ENCODE results near the gene ANO4. TPM values are rescaled to one million over a fixed set of nuclear protein-coding genes. Genes with fewer than 3 reads are reported as not detected.

The ANO4 gene
- total and polyA plus RNA-seq, 8 donors = 2.0 to 6.9 (median 4.7) TPM; not detected in 1

GRCh38 chr12:101021911-101022388 is 227.4 kb downstream of the ANO4 start:
- Histone ChIP-seq H3K27ac (no peak overlapping the region), H3K4me3 (no peak overlapping the region), H3K9me3 (no peaks in the 10 kb centered on the region), H3K4me1 (no peaks in the 10 kb centered on the region), H3K27me3 (no peaks in the 10 kb centered on the region), H3K36me3 (no peaks in the 10 kb centered on the region)
- no peak for TF ChIP-seq CTCF (IDR thresholded peaks at IDR 0.05)
- intact Hi-C loops (cut with DNase I) = no loop called here
- DNase-seq (no peak), ATAC-seq (peak; percentile 72)

GRCh38 chr12:101027200-101027599 is 232.6 kb downstream of the ANO4 start:
- no peak for DNase-seq
- Histone ChIP-seq H3K9me3 (peaks cover 0 to 34% of the 10 kb centered on the region in 2 donors), H3K4me1 (no peaks in the 10 kb centered on the region), H3K27me3 (no peaks in the 10 kb centered on the region), H3K27ac (no peak overlapping the region), H3K4me3 (no peak overlapping the region), H3K36me3 (no peaks in the 10 kb centered on the region)
- TF ChIP-seq CTCF (IDR thresholded peaks at IDR 0.05) = no peak
- no peak for ATAC-seq
- intact Hi-C loops (cut with DNase I) = no loop called here

GRCh38 chr12:101027816-101028215 is 233.2 kb downstream of the ANO4 start:
- Histone ChIP-seq H3K4me3 (no peak overlapping the region), H3K4me1 (no peaks in the 10 kb centered on the region), H3K36me3 (no peaks in the 10 kb centered on the region), H3K27ac (no peak overlapping the region), H3K9me3 (peaks cover 0 to 34% of the 10 kb centered on the region in 2 donors), H3K27me3 (no peaks in the 10 kb centered on the region)
- DNase-seq = no peak
- ATAC-seq = no peak
- no peak for TF ChIP-seq CTCF (IDR thresholded peaks at IDR 0.05)
- intact Hi-C loops (cut with DNase I) = no loop called here

- no peaks in the 10 kb centered on the region for H3K27me3 ChIP-seq
- H3K9me3 ChIP-seq = peaks cover 0 to 4% of the 10 kb centered on the region in 2 donors
- no peaks in the 10 kb centered on the region for H3K4me1 ChIP-seq
- no peaks in the 10 kb centered on the region for H3K36me3 ChIP-seq
- H3K27ac ChIP-seq = no peak overlapping the region
- no peak overlapping the region for H3K4me3 ChIP-seq
- DNase-seq = no peak
- intact Hi-C loops (cut with DNase I) = no loop called here
- no peak for ATAC-seq
- no peak for TF ChIP-seq CTCF (IDR thresholded peaks at IDR 0.05)
Measured at GRCh38 chr12:101038289-101038871, 243.8 kb downstream of the ANO4 start.

- Histone ChIP-seq H3K27me3 (no peaks in the 10 kb centered on the region), H3K4me3 (no peak overlapping the region), H3K36me3 (no peaks in the 10 kb centered on the region), H3K9me3 (no peaks in the 10 kb centered on the region), H3K4me1 (no peaks in the 10 kb centered on the region), H3K27ac (no peak overlapping the region)
- ATAC-seq (peak; percentile 32), DNase-seq (no peak)
- intact Hi-C loops (cut with DNase I) = no loop called here
- no peak for TF ChIP-seq CTCF (IDR thresholded peaks at IDR 0.05)
Measured at GRCh38 chr12:101039848-101040531, 245.4 kb downstream of the ANO4 start.
